Heart right ventricle (tissue), 16 donors: Measurements from ENCODE around the gene RAC2. TPM values are rescaled to one million over a fixed set of nuclear protein-coding genes. Genes with fewer than 3 reads are reported as not detected.

Source experiments
- ATAC-seq, 8 donors: fragments of 200-7000 bp; cut with Tn5 transposase; one replicate each; pipeline ENCODE4 v1.9.1; 2020; ENCODE audit warnings: mild to moderate bottlenecking in 8 of 8, moderate library complexity in 8 of 8, moderate number of reproducible peaks in 1 of 8
- DNase-seq, 2 donors: peaks; one replicate each; pipeline ENCODE4 v3.0.0-alpha.2; 2020
- H3K27ac ChIP-seq, 10 donors: fragments of 200-600 bp; sonication (generic) in 2 of 10; one replicate each; pipeline versions ENCODE4 v1.5.0 to v1.8.0; 2020 to 2022; ENCODE audit warnings: mild to moderate bottlenecking in 3 of 10
- H3K27me3 ChIP-seq, 7 donors: fragments of 200-600 bp; one replicate each; pipeline ENCODE4 v1.8.0; 2021 to 2022; ENCODE audit warnings: mild to moderate bottlenecking in 2 of 7
- H3K36me3 ChIP-seq, 9 donors: fragments of 200-600 bp; sonication (generic) in 1 of 9; one replicate each; pipeline versions ENCODE4 v1.5.0 to v1.8.0; 2020 to 2022; ENCODE audit warnings: mild to moderate bottlenecking in 2 of 9
- H3K4me1 ChIP-seq, 9 donors: fragments of 200-600 bp; sonication (generic) in 1 of 9; one replicate each; pipeline versions ENCODE4 v1.5.0 to v1.8.0; 2020 to 2022; ENCODE audit warnings: mild to moderate bottlenecking in 4 of 9
- H3K4me3 ChIP-seq, 10 donors: fragments of 200-600 bp; sonication (generic) in 2 of 10; one replicate each; pipeline versions ENCODE4 v1.5.0 to v1.8.0; 2020 to 2022; ENCODE audit warnings: mild to moderate bottlenecking in 7 of 10, moderate library complexity in 2 of 10
- H3K9me3 ChIP-seq, 11 donors: fragments of 200-600 bp in 10 of 11; sonication (generic) in 2 of 11; one replicate each; pipeline versions ENCODE4 v1.5.0 to v1.8.0; 2013 to 2022; ENCODE audit warnings: mild to moderate bottlenecking in 2 of 11, control low read depth in 1 of 11, moderate library complexity in 1 of 11
- WGBS, 2 donors: extraction: QIAGEN DNeasy Blood & Tissue Kit; methylation state at CpG; one replicate each; pipeline ENCODE4 v1.1.7; 2013; ENCODE audit warnings: inconsistent platforms in 1 of 2; 5-methylcytosine and 5-hydroxymethylcytosine counted together
- intact Hi-C, 10 donors: fragments of 100-400 bp; cut with DNase I; formaldehyde crosslinking; loops; one replicate each; pipeline versions ENCODE4 v1.11.1 to v1.14.2; 2022
- polyA plus RNA-seq, 2 donors: library from polyadenylated mRNA; stranded (reverse); fragments of 200-250 nt; gene quantifications; one replicate each; pipeline ENCODE4 v1.2.3, GENCODE V29; 2013
- total RNA-seq, 10 donors: library from RNA; stranded (reverse); fragmentation: NEBNext Ultra II Directional in 3 of 10; extraction: Animal tissue kit (Norgen Biotek cat#: 25700) in 3 of 10; gene quantifications; one replicate each; pipeline versions ENCODE4 v1.2.1 to v1.2.4, GENCODE V29; 2021 to 2023
- TF ChIP-seq, protein P1 (sequence below), 9 donors: fragments of 200-600 bp; sonication (generic) in 2 of 9; IDR thresholded peaks; one replicate each; pipeline versions ENCODE4 v1.5.0 to v1.8.0; 2021 to 2022; ENCODE audit warnings: antibody characterized with exemption in 9 of 9, mild to moderate bottlenecking in 5 of 9, moderate library complexity in 1 of 9
- donor health status: Arrhythmogenic right ventricular cardiomyopathy.
- donor health status: ischemic (EF 13 %, LVEDD 7.1; RV severe dilation, severe dysfunction).
- donor health status: healthy with polysubstance abuse.
- donor health status: DM: no; HTN: yes; CAD: no.
- donor health status: DM: no; HTN: no; CAD: no.
- donor health status: ischemic (EF 25% LVEDD 6.9; RV normal size, moderate dysfunction).
- donor health status: ischemic (EF 25% LVEDD 5.7; RV mildly dilated, moderate dysfunction).
- donor health status: healthy.
- donor health status: DM: yes; HTN: yes; CAD: no.
- donor health status: Ischemic cardiomyopathy.
- donor health status: ischemic (EF 35%, LVEDD 5.7; RV mildly dilated, moderate dysfunction).
- donor health status: nonischemic (EF 11% LVEDD 7.7; RV severe dilation, severe dysfunction).
- donor health status: DM: yes; HTN: yes; CAD: no.
- donor health status: PGD.
- donor health status: ischemic (EF 29% LVEDD 5.4; RV normal size, mild dysfunction).
- donor health status: nonischemic (EF 23%, LVEDD 6.1; RV moderate dilation, normal function).

The RAC2 gene
- total and polyA plus RNA-seq, 12 donors, result 1.1 to 37.1 (median 3.5) TPM

DNA sequence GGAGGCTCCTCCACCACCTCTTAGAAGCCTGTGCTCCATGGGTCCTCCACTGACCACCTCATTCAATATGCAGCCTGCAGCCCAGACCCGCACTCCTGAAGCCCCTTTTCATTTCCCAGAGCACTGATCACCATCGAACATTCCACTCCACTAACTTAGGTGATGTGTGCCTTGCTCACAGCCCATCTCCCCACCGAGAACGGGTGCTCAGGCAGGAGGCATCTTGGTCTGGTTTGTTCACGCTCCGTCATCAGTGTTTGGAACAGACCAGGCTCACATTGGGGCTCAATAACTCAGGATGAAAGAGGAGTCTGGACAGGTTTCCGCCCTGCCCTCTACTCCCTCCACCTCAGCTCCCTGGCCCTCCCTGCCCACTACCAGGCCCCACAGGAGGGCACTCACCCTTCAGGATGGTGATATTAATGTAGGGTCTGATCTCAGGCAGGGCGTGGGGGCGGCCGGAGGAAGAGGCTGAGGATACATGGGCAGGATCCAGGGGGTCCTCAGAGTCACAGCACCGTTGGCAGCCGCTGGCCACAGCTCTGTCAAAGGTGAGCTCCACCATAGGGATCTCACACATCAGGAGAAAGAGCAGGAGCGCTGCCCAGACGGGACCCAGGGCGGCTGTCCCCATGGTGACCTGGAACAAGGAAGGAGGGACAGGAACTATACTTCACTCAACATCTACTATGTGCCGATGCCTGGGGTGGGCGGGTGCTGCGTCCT lies 59.1 kb downstream of the RAC2 start:
- Histone ChIP-seq H3K36me3 (peaks cover 0 to 11% (median 0%) of the 10 kb centered on the region in 9 donors), H3K9me3 (no peaks in the 10 kb centered on the region), H3K27me3 (no peaks in the 10 kb centered on the region), H3K4me1 (peaks cover 18 to 60% (median 41%) of the 10 kb centered on the region in 9 donors), H3K27ac (peak overlapping the region in 1 of 10 donors; percentile 92), H3K4me3 (no peak overlapping the region)
- intact Hi-C loops, result no loop called here
- TF ChIP-seq, protein P1, sequence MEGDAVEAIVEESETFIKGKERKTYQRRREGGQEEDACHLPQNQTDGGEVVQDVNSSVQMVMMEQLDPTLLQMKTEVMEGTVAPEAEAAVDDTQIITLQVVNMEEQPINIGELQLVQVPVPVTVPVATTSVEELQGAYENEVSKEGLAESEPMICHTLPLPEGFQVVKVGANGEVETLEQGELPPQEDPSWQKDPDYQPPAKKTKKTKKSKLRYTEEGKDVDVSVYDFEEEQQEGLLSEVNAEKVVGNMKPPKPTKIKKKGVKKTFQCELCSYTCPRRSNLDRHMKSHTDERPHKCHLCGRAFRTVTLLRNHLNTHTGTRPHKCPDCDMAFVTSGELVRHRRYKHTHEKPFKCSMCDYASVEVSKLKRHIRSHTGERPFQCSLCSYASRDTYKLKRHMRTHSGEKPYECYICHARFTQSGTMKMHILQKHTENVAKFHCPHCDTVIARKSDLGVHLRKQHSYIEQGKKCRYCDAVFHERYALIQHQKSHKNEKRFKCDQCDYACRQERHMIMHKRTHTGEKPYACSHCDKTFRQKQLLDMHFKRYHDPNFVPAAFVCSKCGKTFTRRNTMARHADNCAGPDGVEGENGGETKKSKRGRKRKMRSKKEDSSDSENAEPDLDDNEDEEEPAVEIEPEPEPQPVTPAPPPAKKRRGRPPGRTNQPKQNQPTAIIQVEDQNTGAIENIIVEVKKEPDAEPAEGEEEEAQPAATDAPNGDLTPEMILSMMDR (IDR thresholded peaks at IDR 0.05), result no peak
- WGBS, 2 donors, result 92 to 95% methylated on average over 18 of the region's 18 CpGs
- ATAC-seq (no peak), DNase-seq (no peak)

GRCh38 chr22:37184380-37184755 lies 59.7 kb downstream of the RAC2 start:
- ATAC-seq, result no peak
- H3K27me3 ChIP-seq, result no peaks in the 10 kb centered on the region
- no peak overlapping the region for H3K4me3 ChIP-seq
- intact Hi-C loops, result no loop called here
- no peak overlapping the region for H3K27ac ChIP-seq
- DNase-seq, result no peak
- peaks cover 18 to 59% (median 42%) of the 10 kb centered on the region in 9 donors for H3K4me1 ChIP-seq
- H3K36me3 ChIP-seq, result peaks cover 0 to 11% (median 0%) of the 10 kb centered on the region in 9 donors
- 85 to 91% methylated on average over 12 of the region's 12 CpGs for WGBS, 2 donors
- TF ChIP-seq, protein P1 (IDR thresholded peaks at IDR 0.05), result no peak
- H3K9me3 ChIP-seq, result no peaks in the 10 kb centered on the region

GRCh38 chr22:37183432-37184379 lies 60.4 kb downstream of the RAC2 start:
- Histone ChIP-seq H3K4me1 (peaks cover 21 to 59% (median 42%) of the 10 kb centered on the region in 9 donors), H3K9me3 (no peaks in the 10 kb centered on the region), H3K27ac (no peak overlapping the region), H3K36me3 (peaks cover 0 to 11% (median 0%) of the 10 kb centered on the region in 9 donors), H3K4me3 (no peak overlapping the region), H3K27me3 (no peaks in the 10 kb centered on the region)
- ATAC-seq, result no peak
- intact Hi-C loops, result no loop called here
- 74 to 79% methylated on average over 17 of the region's 17 CpGs for WGBS, 2 donors
- no peak for DNase-seq
- TF ChIP-seq, protein P1 (IDR thresholded peaks at IDR 0.05), result no peak

GRCh38 chr22:37182949-37183245 lies 61.2 kb downstream of the RAC2 start:
- Histone ChIP-seq H3K36me3 (peaks cover 0 to 11% (median 0%) of the 10 kb centered on the region in 9 donors), H3K27ac (no peak overlapping the region), H3K9me3 (no peaks in the 10 kb centered on the region), H3K4me3 (no peak overlapping the region), H3K27me3 (no peaks in the 10 kb centered on the region), H3K4me1 (peaks cover 23 to 59% (median 42%) of the 10 kb centered on the region in 9 donors)
- ATAC-seq (no peak), DNase-seq (no peak)
- intact Hi-C loops, result no loop called here
- TF ChIP-seq, protein P1 (IDR thresholded peaks at IDR 0.05), result no peak
- 73 to 96% methylated on average over 3 of the region's 3 CpGs for WGBS, 2 donors
